Mesenchymal stem cell (in vitro differentiated cells and primary cell): Measurements from ENCODE around the gene SPAG7.

Source experiments
- DNase-seq: peaks from one replicate; pipeline ENCODE4 v3.0.0-alpha.2; 2013
- H2AFZ ChIP-seq: one replicate; pipeline ENCODE4 v1.6.1; 2013; ENCODE audit warnings: low read depth, mild to moderate bottlenecking, control low read depth, inconsistent platforms, low read length, moderate library complexity
- H2AK5ac ChIP-seq: 2 replicates; pipeline ENCODE4 v1.6.1; 2013; ENCODE audit warnings: low read length, moderate library complexity, mild to moderate bottlenecking, inconsistent platforms; ENCODE audit not compliant: severe bottlenecking
- H2BK120ac ChIP-seq: one replicate; pipeline ENCODE4 v1.6.1; 2013; ENCODE audit warnings: low read depth, mild to moderate bottlenecking, inconsistent platforms, low read length, moderate library complexity
- H2BK12ac ChIP-seq, 2 experiments: one replicate each; pipeline ENCODE4 v1.6.1; 2013; ENCODE audit warnings: inconsistent platforms in 2 of 2, low read length in 2 of 2, mild to moderate bottlenecking in 2 of 2, moderate library complexity in 2 of 2, control low read depth in 1 of 2
- H2BK15ac ChIP-seq: one replicate; pipeline ENCODE4 v1.6.1; 2013; ENCODE audit warnings: mild to moderate bottlenecking, low read depth, inconsistent platforms; ENCODE audit not compliant: poor library complexity, severe bottlenecking
- H2BK5ac ChIP-seq: 2 replicates; pipeline ENCODE4 v1.6.1; 2013; ENCODE audit warnings: low read depth, mild to moderate bottlenecking, low read length, control low read depth, inconsistent platforms; ENCODE audit not compliant: poor library complexity, severe bottlenecking
- H3K14ac ChIP-seq, 2 experiments: one replicate each; pipeline ENCODE4 v1.6.1; 2013; ENCODE audit warnings: inconsistent platforms in 2 of 2, low read length in 2 of 2, control low read depth in 1 of 2, mild to moderate bottlenecking in 1 of 2, moderate library complexity in 1 of 2
- H3K18ac ChIP-seq, 2 experiments: one replicate each; pipeline ENCODE4 v1.6.1; 2013; ENCODE audit warnings: inconsistent platforms in 2 of 2, low read length in 2 of 2, control low read depth in 1 of 2, low read depth in 1 of 2, mild to moderate bottlenecking in 1 of 2
- H3K23ac ChIP-seq, 2 experiments: one replicate each; pipeline ENCODE4 v1.6.1; 2013; ENCODE audit warnings: inconsistent platforms in 2 of 2, low read length in 2 of 2, mild to moderate bottlenecking in 2 of 2, moderate library complexity in 2 of 2, control low read depth in 1 of 2
- H3K27ac ChIP-seq: 2 replicates; pipeline ENCODE4 v1.5.1; 2013; ENCODE audit warnings: mild to moderate bottlenecking, moderate library complexity, low read length, control low read depth, inconsistent platforms; ENCODE audit not compliant: poor library complexity, severe bottlenecking
- H3K27me3 ChIP-seq, 2 experiments: 2 replicates each; pipeline versions ENCODE4 v1.6.1 to v1.7.0; 2013; ENCODE audit warnings: low read length in 2 of 2, mild to moderate bottlenecking in 2 of 2, moderate library complexity in 2 of 2, control low read depth in 1 of 2, inconsistent platforms in 1 of 2; ENCODE audit not compliant: control insufficient read depth in 1 of 2, insufficient read depth in 1 of 2
- H3K36me3 ChIP-seq, 2 experiments: 2 replicates each; pipeline versions ENCODE4 v1.6.1 to v1.7.0; 2013; ENCODE audit warnings: low read length in 2 of 2, control low read depth in 1 of 2, inconsistent platforms in 1 of 2, low read depth in 1 of 2, mild to moderate bottlenecking in 1 of 2; ENCODE audit not compliant: insufficient read depth in 2 of 2, control insufficient read depth in 1 of 2
- H3K4ac ChIP-seq, 2 experiments: one replicate each; pipeline ENCODE4 v1.6.1; 2013; ENCODE audit warnings: inconsistent platforms in 2 of 2, low read length in 2 of 2, mild to moderate bottlenecking in 2 of 2, moderate library complexity in 2 of 2, control low read depth in 1 of 2, low read depth in 1 of 2
- H3K4me1 ChIP-seq: 2 replicates; pipeline ENCODE4 v1.6.1; 2013; ENCODE audit warnings: low read depth, low read length, control low read depth; ENCODE audit not compliant: control insufficient read depth, insufficient read depth
- H3K4me2 ChIP-seq: 2 replicates; pipeline ENCODE4 v1.6.1; 2013; ENCODE audit warnings: low read length, mild to moderate bottlenecking, inconsistent platforms; ENCODE audit not compliant: poor library complexity, severe bottlenecking
- H3K4me3 ChIP-seq, 2 experiments: 2 replicates each; pipeline versions ENCODE4 v1.5.1 to v1.7.0; 2013; ENCODE audit warnings: low read length in 2 of 2, mild to moderate bottlenecking in 2 of 2, control low read depth in 1 of 2, low read depth in 1 of 2; ENCODE audit not compliant: insufficient read depth in 1 of 2
- H3K79me1 ChIP-seq: replicated peaks from 2 replicates; pipeline ENCODE4 v1.6.1; 2013; ENCODE audit warnings: mild to moderate bottlenecking, control low read depth, low read length, inconsistent platforms; ENCODE audit not compliant: poor library complexity, severe bottlenecking
- H3K9ac ChIP-seq: 2 replicates; pipeline ENCODE4 v1.7.0; 2013; ENCODE audit warnings: mild to moderate bottlenecking, low read length, moderate library complexity
- H3K9me3 ChIP-seq: 2 replicates; pipeline ENCODE4 v1.7.0; 2013; ENCODE audit warnings: mild to moderate bottlenecking, low read length; ENCODE audit not compliant: control insufficient read depth
- H4K8ac ChIP-seq: one replicate; pipeline ENCODE4 v1.6.1; 2013; ENCODE audit warnings: inconsistent platforms, mild to moderate bottlenecking, low read length, moderate library complexity
- H4K91ac ChIP-seq: one replicate; pipeline ENCODE4 v1.6.1; 2013; ENCODE audit warnings: mild to moderate bottlenecking, low read length, inconsistent platforms
- WGBS: methylation state at CpG from one replicate; pipeline ENCODE4 v1.1.7; 2013; ENCODE audit warnings: mixed read lengths; 5-methylcytosine and 5-hydroxymethylcytosine counted together

SPAG7 gene

GRCh38 chr17:4955091-4955490, 12.5 kb downstream of the SPAG7 start:
- Histone ChIP-seq H4K91ac (no peak overlapping the region), H2AK5ac (no peak overlapping the region), H2AFZ (no peak overlapping the region), H3K27me3 (no peaks in the 10 kb centered on the region), H3K27ac (no peak overlapping the region), H3K36me3 (peaks cover 18 to 28% of the 10 kb centered on the region in 2 experiments), H2BK5ac (no peak overlapping the region), H3K18ac (no peak overlapping the region), H3K9me3 (no peaks in the 10 kb centered on the region), H3K4me3 (no peak overlapping the region), H3K4me1 (peaks cover 30% of the 10 kb centered on the region), H4K8ac (no peak overlapping the region), H3K4ac (no peak overlapping the region), H2BK120ac (no peak overlapping the region), H3K4me2 (no peak overlapping the region), H2BK12ac (no peak overlapping the region), H2BK15ac (no peak overlapping the region), H3K23ac (no peak overlapping the region), H3K79me1 (peaks cover 11% of the 10 kb centered on the region), H3K9ac (no peak overlapping the region), H3K14ac (no peak overlapping the region)
- 97% methylated on average over 8 of the region's 8 CpGs for WGBS
- DNase-seq: no peak

- H4K8ac ChIP-seq: no peak overlapping the region
- 87% methylated on average over 14 of the region's 14 CpGs for WGBS
- DNase-seq: no peak
- no peaks in the 10 kb centered on the region for H3K27me3 ChIP-seq
- no peaks in the 10 kb centered on the region for H3K9me3 ChIP-seq
- H2AK5ac ChIP-seq: peak overlapping the region; percentile 33
- H3K4me1 ChIP-seq: peaks cover 33% of the 10 kb centered on the region
- H2BK15ac ChIP-seq: no peak overlapping the region
- no peak overlapping the region for H2BK120ac ChIP-seq
- no peak overlapping the region for H3K9ac ChIP-seq
- peaks cover 9% of the 10 kb centered on the region for H3K79me1 ChIP-seq
- no peak overlapping the region for H3K4ac ChIP-seq
- H2BK12ac ChIP-seq: peak overlapping the region in 1 of 2 experiments; percentile 0
- H2BK5ac ChIP-seq: no peak overlapping the region
- peak overlapping the region in 1 of 2 experiments; percentile 17 for H3K18ac ChIP-seq
- peaks cover 5 to 18% of the 10 kb centered on the region in 2 experiments for H3K36me3 ChIP-seq
- peak overlapping the region; percentile 0 for H3K4me2 ChIP-seq
- H3K27ac ChIP-seq: peak overlapping the region; percentile 71
- peak overlapping the region; percentile 54 for H4K91ac ChIP-seq
- H3K14ac ChIP-seq: peak overlapping the region in 1 of 2 experiments; percentile 58
- H3K4me3 ChIP-seq: no peak overlapping the region
- no peak overlapping the region for H3K23ac ChIP-seq
- H2AFZ ChIP-seq: no peak overlapping the region
These were observed 14.1 kb downstream of the SPAG7 start for GRCh38 chr17:4953451-4953961.

DNA sequence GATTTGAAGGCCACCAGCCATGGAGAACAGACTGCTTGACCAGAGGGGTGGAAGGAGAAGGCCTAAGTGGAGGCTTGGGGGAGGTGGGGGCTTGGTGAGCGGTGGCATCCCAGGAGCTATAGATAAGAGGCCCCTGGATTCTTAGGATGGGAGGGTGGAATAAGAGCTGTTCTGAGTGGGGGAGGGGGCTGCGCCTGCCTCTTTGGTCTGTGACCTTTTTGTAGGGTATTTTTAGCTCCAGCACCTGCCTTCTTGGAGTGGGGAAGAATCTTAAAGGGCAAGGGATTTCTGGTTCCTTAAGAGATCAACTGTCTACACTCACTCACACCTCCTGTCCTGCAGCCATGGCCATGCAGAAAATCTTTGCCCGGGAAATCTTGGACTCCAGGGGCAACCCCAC, 16.1 kb downstream of the SPAG7 start:
- no peak overlapping the region for H3K4me3 ChIP-seq
- 83% methylated on average over 3 of the region's 3 CpGs for WGBS

DNA sequence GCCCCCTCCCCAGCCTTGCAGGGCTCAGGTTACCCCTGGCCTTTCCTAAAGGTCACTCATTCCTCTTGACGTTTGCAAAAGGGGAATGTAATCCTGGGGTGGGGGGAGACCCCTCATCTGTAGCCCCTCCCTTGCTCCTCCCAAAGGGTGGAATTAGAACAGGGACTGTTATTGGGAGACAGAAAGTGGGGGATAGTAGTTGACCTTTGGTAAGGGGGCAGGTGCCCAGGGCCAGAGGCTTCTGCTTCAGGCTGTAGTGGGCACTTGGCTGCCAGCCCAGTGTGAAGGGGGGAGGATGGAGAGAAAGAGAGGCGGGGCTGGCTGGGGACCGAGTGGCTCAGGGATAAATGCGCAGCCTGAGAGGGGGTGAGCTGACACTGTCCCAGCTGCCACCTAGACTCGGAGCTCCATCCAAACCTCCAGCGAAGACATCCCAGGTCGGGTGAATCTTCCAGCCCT, 16.8 kb downstream of the SPAG7 start, which contains the start of gene ENO3:
TSS of gene ENO3 (plus strand) at position 374 of the 459 bp plus-strand sequence. CDS start 711 bp downstream, outside the sequence.
- H2BK12ac ChIP-seq: peak within 1 kb of the TSS; percentile 40 to 85
- H3K4me2 ChIP-seq: peak within 1 kb of the TSS; percentile 54
- H3K18ac ChIP-seq: peak within 1 kb of the TSS; percentile 95 to 97
- no peak for DNase-seq
- H3K4ac ChIP-seq: peak within 1 kb of the TSS; percentile 83 to 97
- H3K9me3 ChIP-seq: no peaks in the 10 kb centered on the region
- peak within 1 kb of the TSS; percentile 96 for H2AK5ac ChIP-seq
- peak within 1 kb of the TSS; percentile 99 for H2BK5ac ChIP-seq
- H3K36me3 ChIP-seq: peaks cover 12 to 13% of the 10 kb centered on the region in 2 experiments
- H4K91ac ChIP-seq: peak within 1 kb of the TSS; percentile 95
- H3K4me3 ChIP-seq: peak within 1 kb of the TSS; percentile 39 to 74
- H2AFZ ChIP-seq: peak within 1 kb of the TSS; percentile 68
- H3K23ac ChIP-seq: peak within 1 kb of the TSS in 1 of 2 experiments; percentile 95
- WGBS: 38% methylated on average over 7 of the region's 7 CpGs
- H2BK120ac ChIP-seq: peak within 1 kb of the TSS; percentile 89
- H4K8ac ChIP-seq: peak within 1 kb of the TSS; percentile 87
- H3K14ac ChIP-seq: peak within 1 kb of the TSS; percentile 8 to 69
- H2BK15ac ChIP-seq: peak within 1 kb of the TSS; percentile 96
- H3K79me1 ChIP-seq: peaks cover 9% of the 10 kb centered on the region
- no peaks in the 10 kb centered on the region for H3K27me3 ChIP-seq
- H3K27ac ChIP-seq: peak within 1 kb of the TSS; percentile 97
- H3K9ac ChIP-seq: peak within 1 kb of the TSS; percentile 88
- H3K4me1 ChIP-seq: peaks cover 37% of the 10 kb centered on the region

More for the DNA sequence above, 16.1 kb downstream of the SPAG7 start:
- Histone ChIP-seq H2BK15ac (no peak overlapping the region), H3K4ac (peak overlapping the region in 1 of 2 experiments; percentile 90), H3K14ac (no peak overlapping the region), H3K9me3 (no peaks in the 10 kb centered on the region), H3K4me2 (no peak overlapping the region), H2AK5ac (peak overlapping the region; percentile 96), H2BK120ac (no peak overlapping the region), H2BK5ac (no peak overlapping the region), H4K91ac (peak overlapping the region; percentile 4), H3K4me1 (peaks cover 35% of the 10 kb centered on the region), H3K27me3 (no peaks in the 10 kb centered on the region), H3K27ac (no peak overlapping the region), H3K79me1 (peaks cover 9% of the 10 kb centered on the region), H2AFZ (no peak overlapping the region), H3K9ac (no peak overlapping the region), H3K18ac (no peak overlapping the region), H2BK12ac (peak overlapping the region in 1 of 2 experiments; percentile 40), H3K23ac (no peak overlapping the region), H3K36me3 (peaks cover 4 to 11% of the 10 kb centered on the region in 2 experiments), H4K8ac (no peak overlapping the region)
- DNase-seq: no peak
